Ureter (tissue), 1 donor: ENCODE results near the gene HOXB13. TPM values are rescaled to one million over a fixed set of nuclear protein-coding genes. Genes with fewer than 3 reads are reported as not detected.

Experiments
- DNase-seq: peaks from one replicate; pipeline ENCODE4 v3.0.0-alpha.2; 2020; ENCODE audit warnings: low spot score
- total RNA-seq: library from RNA; stranded (reverse); gene quantifications from one replicate; pipeline ENCODE4 v1.2.4, GENCODE V29; 2023
- donor health status: DM: yes; HTN: yes; CAD: no.

Gene HOXB13
- not detected for total RNA-seq

GRCh38 chr17:48728232-48729231, at the start of gene HOXB13:
Gene HOXB13, minus strand, starts transcription at chr17:48728750. Its CDS starts 157 bp downstream, at chr17:48728593.
- DNase-seq = no peak

GRCh38 chr17:48776602-48777001, 48.1 kb upstream of the HOXB13 start:
- DNase-seq = no peak

- no peak for DNase-seq
Observed at GRCh38 chr17:48773245-48773644, 44.7 kb upstream of the HOXB13 start.

GRCh38 chr17:48770954-48771353, 42.4 kb upstream of the HOXB13 start:
- DNase-seq = no peak

GRCh38 chr17:48769009-48769675, 40.6 kb upstream of the HOXB13 start:
- no peak for DNase-seq

GRCh38 chr17:48767263-48767774, 38.8 kb upstream of the HOXB13 start:
- no peak for DNase-seq

GRCh38 chr17:48761114-48761513, 32.6 kb upstream of the HOXB13 start:
- no peak for DNase-seq

- DNase-seq = no peak
Observed at GRCh38 chr17:48760411-48760810, 31.9 kb upstream of the HOXB13 start.

- no peak for DNase-seq
Observed at GRCh38 chr17:48759288-48759687, 30.7 kb upstream of the HOXB13 start.

- no peak for DNase-seq
Observed at GRCh38 chr17:48757524-48757961, 29.0 kb upstream of the HOXB13 start.

GRCh38 chr17:48756830-48757251, 28.3 kb upstream of the HOXB13 start:
- DNase-seq = no peak

GRCh38 chr17:48755356-48755755, 26.8 kb upstream of the HOXB13 start:
- no peak for DNase-seq

- DNase-seq = no peak
Observed at GRCh38 chr17:48754500-48755261, 26.1 kb upstream of the HOXB13 start.

- no peak for DNase-seq
Observed at GRCh38 chr17:48753794-48754499, 25.4 kb upstream of the HOXB13 start.

GRCh38 chr17:48752399-48753288, 24.1 kb upstream of the HOXB13 start:
- DNase-seq = no peak

- DNase-seq = no peak
Observed at GRCh38 chr17:48751733-48752398, 23.3 kb upstream of the HOXB13 start.

GRCh38 chr17:48751172-48751571, 22.6 kb upstream of the HOXB13 start:
- no peak for DNase-seq

GRCh38 chr17:48749621-48750553, 21.3 kb upstream of the HOXB13 start:
- no peak for DNase-seq
